HUES64 (cell line): ENCODE results near the gene FA2H.

Source experiments
- H3K27ac ChIP-seq: 2 replicates; pipeline ENCODE4 v1.7.0; 2013; ENCODE audit warnings: low read depth, low read length, inconsistent platforms
- H3K27me3 ChIP-seq: 2 replicates; pipeline ENCODE4 v1.6.1; 2013; ENCODE audit warnings: mild to moderate bottlenecking, low read length; ENCODE audit not compliant: insufficient read depth
- H3K36me3 ChIP-seq: 2 replicates; pipeline ENCODE4 v1.6.1; 2013; ENCODE audit warnings: mild to moderate bottlenecking, low read length; ENCODE audit not compliant: insufficient read depth
- H3K4me1 ChIP-seq: 2 replicates; pipeline ENCODE4 v1.6.1; 2013; ENCODE audit warnings: mild to moderate bottlenecking, low read length, moderate library complexity; ENCODE audit not compliant: insufficient read depth
- H3K4me3 ChIP-seq: 2 replicates; pipeline ENCODE4 v1.5.1; 2013; ENCODE audit warnings: mild to moderate bottlenecking, low read length, moderate library complexity
- H3K9ac ChIP-seq: 2 replicates; pipeline ENCODE4 v1.6.1; 2013; ENCODE audit warnings: mild to moderate bottlenecking, low read depth, low read length
- H3K9me3 ChIP-seq: 2 replicates; pipeline ENCODE4 v1.6.1; 2013; ENCODE audit warnings: low read depth, low read length; ENCODE audit not compliant: insufficient read depth
- WGBS: fragments of 150-250, 120-280 bp; methylation state at CpG from one replicate; pipeline ENCODE4 v1.1.7; 2013; ENCODE audit warnings: missing lambda C conversion rate; 5-methylcytosine and 5-hydroxymethylcytosine counted together

FA2H gene

DNA sequence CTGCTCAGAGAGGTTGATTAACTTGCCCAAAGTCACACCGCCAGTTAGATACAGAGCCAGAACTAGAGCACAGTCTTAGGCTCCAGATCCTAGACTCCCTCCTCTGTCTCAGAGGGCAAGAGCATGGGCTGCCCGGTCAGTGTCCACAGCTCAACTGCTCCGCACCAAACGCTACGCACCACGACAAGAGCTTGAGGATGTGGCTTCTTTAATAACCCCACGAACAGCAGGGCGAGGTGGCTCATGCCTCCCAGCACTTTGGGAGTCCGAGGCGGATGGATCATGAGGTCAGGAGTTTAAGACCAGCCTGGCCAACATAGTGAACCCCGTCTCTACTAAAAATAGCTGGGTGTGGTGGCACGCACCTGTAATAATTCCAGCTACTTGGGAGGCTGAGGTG lies 21.4 kb downstream of the FA2H start:
- Histone ChIP-seq H3K36me3 (no peaks in the 10 kb centered on the region), H3K9me3 (no peaks in the 10 kb centered on the region), H3K4me1 (peaks cover 18% of the 10 kb centered on the region; the same call in 1 of the 2 replicates), H3K27me3 (no peaks in the 10 kb centered on the region), H3K27ac (no peak overlapping the region), H3K4me3 (no peak overlapping the region), H3K9ac (no peak overlapping the region)
- 95% methylated on average over 12 of the region's 12 CpGs for WGBS

DNA sequence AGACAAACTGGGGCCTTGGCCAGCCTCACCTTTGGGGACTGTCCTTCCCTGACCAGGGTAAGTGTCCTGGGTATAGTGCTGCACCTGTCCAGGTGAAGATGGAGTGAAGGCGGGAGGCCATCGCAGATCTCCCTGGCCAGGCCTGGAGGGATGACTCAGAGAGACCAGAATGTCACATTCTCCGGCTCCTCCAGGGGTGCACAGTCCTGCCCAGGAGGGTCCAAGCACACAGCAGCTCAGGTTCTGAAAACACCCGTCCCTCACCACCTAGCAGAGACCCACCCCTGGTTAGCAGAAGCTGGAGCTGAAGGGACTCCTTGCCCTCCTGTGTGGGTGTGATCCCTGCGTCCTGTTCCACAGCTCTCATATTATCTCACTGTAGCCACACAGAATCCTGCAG lies 21.9 kb downstream of the FA2H start:
- H3K27me3 ChIP-seq, result no peaks in the 10 kb centered on the region
- H3K27ac ChIP-seq, result no peak overlapping the region
- no peaks in the 10 kb centered on the region for H3K9me3 ChIP-seq
- H3K4me1 ChIP-seq, result peaks cover 18% of the 10 kb centered on the region; the same call in 1 of the 2 replicates
- no peaks in the 10 kb centered on the region for H3K36me3 ChIP-seq
- 0 out of 2 replicates have a peak overlapping the region, but pooled peaks have one; percentile 13 for H3K9ac ChIP-seq
- no peak overlapping the region for H3K4me3 ChIP-seq
- WGBS, result 88% methylated on average over 5 of the region's 5 CpGs

DNA sequence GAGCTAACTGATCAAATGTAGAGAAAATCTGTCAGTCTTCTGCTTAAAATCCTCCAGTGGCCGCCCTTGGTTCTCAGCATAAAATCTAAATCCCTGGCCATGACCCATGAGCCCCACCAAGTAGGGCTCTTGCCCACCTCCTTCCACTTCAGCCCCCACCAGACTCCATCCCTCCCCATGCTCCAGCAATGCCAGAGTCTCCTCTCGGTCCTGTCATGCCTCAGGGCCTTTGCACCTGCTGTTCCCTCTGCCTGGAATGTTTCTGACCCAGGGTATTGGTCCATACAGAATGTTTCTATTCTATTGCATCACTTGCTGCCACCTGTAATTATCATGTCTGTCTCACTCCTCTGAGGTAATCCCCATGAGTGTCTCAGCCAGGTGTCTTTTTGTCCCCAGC lies 22.4 kb downstream of the FA2H start:
- Histone ChIP-seq H3K27ac (no peak overlapping the region), H3K36me3 (no peaks in the 10 kb centered on the region), H3K9ac (no peak overlapping the region), H3K27me3 (no peaks in the 10 kb centered on the region), H3K4me1 (peaks cover 18% of the 10 kb centered on the region; the same call in 1 of the 2 replicates), H3K4me3 (no peak overlapping the region), H3K9me3 (no peaks in the 10 kb centered on the region)
- 90% methylated on average over 2 of the region's 2 CpGs for WGBS

DNA sequence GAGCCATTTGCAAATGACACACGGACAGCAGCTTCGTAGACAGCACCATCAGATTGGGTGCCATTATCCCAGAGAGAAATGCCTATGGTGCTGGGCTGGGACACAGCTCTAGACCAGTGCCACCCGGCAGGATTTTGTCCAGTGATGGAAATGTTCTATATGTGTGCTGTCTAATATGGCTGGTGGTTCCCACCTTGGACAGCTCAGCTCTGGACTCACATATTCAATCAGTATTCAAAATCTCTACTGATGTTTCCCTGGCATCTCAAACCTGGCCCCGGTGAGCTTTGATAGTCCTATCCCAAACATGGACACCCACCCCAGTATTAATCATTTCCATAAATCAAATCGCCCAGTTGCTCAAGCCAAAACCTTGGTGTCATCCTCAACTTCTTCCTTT lies 23.0 kb downstream of the FA2H start:
- no peak overlapping the region for H3K9ac ChIP-seq
- WGBS, result 92% methylated on average over 5 of the region's 5 CpGs
- H3K27ac ChIP-seq, result no peak overlapping the region
- H3K9me3 ChIP-seq, result no peaks in the 10 kb centered on the region
- no peaks in the 10 kb centered on the region for H3K36me3 ChIP-seq
- H3K4me3 ChIP-seq, result no peak overlapping the region
- no peaks in the 10 kb centered on the region for H3K27me3 ChIP-seq
- H3K4me1 ChIP-seq, result peaks cover 18% of the 10 kb centered on the region; the same call in 1 of the 2 replicates

DNA sequence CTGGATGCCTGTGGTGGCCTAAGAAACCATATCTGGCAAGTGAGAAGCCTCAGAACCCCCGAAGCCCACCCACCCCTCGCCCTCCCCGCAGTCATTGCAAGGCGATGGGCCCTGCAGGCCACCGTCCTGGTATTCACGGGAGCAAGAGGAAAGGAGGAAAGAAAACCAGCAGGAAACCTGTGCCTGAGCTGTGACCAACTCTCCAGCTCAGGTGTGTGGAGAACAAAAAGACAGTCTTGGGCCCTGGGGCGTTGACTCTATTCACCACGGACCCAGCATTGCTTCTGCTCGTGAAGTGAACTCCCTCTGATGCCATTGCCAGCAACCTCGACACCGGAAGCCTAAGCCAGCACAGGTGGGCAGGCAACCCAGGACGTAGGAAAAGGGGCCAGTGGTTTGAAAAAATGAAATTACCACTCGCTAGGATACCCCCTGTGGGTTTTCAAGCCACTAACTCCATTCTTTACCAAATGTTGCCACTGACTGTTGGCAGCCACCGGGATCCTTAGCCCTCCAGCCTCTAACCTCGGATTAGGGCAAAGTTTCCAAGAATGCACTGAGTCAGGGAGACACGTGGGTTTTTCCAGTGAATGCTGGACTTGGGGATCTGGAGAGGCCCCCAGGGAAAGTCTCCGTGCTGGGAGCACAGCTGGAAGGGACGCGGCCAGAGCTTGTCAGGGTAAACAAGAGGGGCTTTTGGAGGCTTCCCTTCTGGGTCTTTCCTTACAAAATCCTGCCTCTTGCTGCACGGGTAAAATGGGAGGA lies 25.1 kb downstream of the FA2H start:
- 37% methylated on average over 20 of the region's 20 CpGs for WGBS
- Histone ChIP-seq H3K4me1 (peaks cover 18% of the 10 kb centered on the region; the same call in 1 of the 2 replicates), H3K27ac (no peak overlapping the region), H3K27me3 (no peaks in the 10 kb centered on the region), H3K9me3 (no peaks in the 10 kb centered on the region), H3K9ac (no peak overlapping the region), H3K4me3 (no peak overlapping the region), H3K36me3 (no peaks in the 10 kb centered on the region)

DNA sequence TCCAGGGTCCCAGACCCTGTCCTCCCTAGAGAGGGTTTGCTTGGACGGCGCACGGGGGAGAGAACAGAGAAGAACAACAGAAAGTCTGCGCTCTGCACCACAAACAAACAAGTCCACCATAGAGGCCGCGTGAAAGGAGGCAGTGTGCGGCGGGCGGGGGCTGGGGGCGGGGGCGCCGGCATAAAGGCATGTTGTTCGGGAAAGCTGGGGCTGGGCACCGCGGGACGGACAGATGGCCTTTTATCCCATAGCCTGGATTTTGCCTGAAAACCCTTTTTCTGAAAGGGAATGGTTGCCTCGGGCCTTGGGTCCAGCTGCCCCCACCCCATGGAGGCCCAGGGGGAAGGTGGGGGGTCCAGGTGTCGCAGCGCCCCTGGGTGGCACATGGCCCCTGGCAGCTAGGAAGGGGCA lies 26.0 kb downstream of the FA2H start:
- 94% methylated on average over 19 of the region's 19 CpGs for WGBS
- H3K4me1 ChIP-seq, result peaks cover 18% of the 10 kb centered on the region; the same call in 1 of the 2 replicates
- H3K27ac ChIP-seq, result no peak overlapping the region
- no peak overlapping the region for H3K4me3 ChIP-seq
- no peaks in the 10 kb centered on the region for H3K27me3 ChIP-seq
- H3K9ac ChIP-seq, result no peak overlapping the region
- H3K36me3 ChIP-seq, result no peaks in the 10 kb centered on the region
- no peaks in the 10 kb centered on the region for H3K9me3 ChIP-seq

DNA sequence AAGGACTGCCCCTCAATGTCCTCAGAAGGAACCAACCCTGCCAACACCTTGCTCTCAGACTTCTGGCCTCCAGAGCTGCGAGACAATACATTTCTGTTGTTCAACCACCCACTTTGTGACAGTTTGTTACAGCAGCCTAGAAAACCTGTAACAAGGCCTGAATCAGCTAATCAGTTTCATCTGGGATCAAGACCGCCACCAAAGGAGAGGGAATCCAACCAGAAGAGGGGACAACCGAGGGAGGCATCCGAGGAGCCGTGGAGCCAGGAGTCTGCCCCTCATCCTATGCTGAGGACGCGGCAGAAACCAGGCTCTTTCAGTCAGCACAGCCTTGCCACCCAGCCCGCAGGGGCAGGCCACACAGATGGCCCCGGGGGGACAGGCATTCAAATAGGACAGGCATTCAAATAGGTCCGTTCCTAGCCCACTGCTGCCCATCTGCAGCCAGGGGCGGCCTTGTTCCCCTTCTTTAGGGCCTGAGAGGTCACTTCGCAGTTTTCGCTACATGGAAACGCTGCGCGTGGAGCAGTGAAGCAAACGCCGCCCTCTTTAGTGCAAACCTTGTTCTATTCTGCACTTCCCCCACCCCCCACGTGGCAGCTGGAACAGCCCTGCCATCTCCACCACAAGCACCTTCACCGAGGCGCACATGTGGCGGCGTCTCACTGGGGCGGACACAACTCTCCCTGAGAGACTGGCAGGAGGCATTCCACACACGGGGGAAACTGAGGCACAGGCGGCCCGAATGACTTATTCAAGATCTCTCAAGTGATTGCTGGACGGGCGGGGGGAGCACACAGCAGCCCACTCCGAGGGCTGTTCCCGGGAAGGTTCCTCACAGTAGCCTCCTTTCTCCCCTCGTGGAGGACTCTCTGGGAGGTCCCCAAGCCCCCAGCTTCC lies 26.7 kb downstream of the FA2H start:
- H3K9me3 ChIP-seq, result no peaks in the 10 kb centered on the region
- no peaks in the 10 kb centered on the region for H3K36me3 ChIP-seq
- H3K27ac ChIP-seq, result no peak overlapping the region
- no peak overlapping the region for H3K9ac ChIP-seq
- WGBS, result 90% methylated on average over 31 of the region's 32 CpGs
- H3K27me3 ChIP-seq, result no peaks in the 10 kb centered on the region
- H3K4me1 ChIP-seq, result peaks cover 18% of the 10 kb centered on the region; the same call in 1 of the 2 replicates
- H3K4me3 ChIP-seq, result no peak overlapping the region

DNA sequence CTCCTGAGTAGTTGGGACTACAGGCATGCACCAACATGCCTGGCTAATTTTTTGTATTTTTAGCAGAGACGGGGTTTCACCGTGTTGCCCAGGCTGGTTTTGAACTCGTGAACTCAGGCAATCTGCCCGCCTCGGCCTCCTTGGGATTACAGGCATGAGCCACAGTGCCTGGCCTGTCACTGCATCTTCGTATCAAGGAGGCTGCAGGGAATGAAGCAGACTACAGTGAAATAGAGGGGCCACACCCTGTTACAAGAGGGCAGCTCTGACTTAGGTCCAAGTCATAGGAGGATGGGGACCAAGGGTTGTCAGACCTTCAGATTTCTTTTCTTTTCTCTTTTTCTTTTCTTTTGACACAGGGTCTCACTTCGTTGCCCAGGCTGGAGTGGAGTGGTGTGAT lies 28.7 kb downstream of the FA2H start:
- Histone ChIP-seq H3K27me3 (no peaks in the 10 kb centered on the region), H3K36me3 (no peaks in the 10 kb centered on the region), H3K27ac (no peak overlapping the region), H3K9ac (no peak overlapping the region), H3K4me1 (peaks cover 18% of the 10 kb centered on the region; the same call in 1 of the 2 replicates), H3K4me3 (no peak overlapping the region), H3K9me3 (no peaks in the 10 kb centered on the region)
- 86% methylated on average over 6 of the region's 7 CpGs for WGBS

DNA sequence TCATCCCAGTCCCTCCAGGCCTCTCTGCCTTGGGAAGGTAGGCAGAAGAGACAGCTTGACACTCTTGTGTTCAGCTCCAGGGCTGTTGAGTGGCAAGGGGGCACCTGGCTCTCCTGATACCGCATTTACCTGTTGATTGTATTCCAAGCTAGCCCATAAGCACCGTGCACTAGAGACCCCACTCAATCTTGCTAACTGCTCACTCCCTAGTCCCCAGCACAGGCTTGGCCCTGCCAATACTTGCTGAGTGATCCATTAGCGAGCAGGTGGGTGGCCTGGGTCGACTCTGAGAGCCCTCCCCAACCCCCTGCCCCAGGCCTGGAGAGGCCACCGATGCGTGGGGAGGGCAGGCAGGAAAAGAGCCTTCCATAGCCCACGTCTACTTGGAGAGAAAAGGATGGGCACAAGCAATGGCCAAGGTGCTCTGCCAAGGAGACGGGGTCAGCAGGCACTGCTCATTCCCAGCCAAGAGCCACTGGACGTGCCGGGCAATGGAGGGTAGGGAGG lies 29.5 kb downstream of the FA2H start:
- Histone ChIP-seq H3K27ac (no peak overlapping the region), H3K9me3 (no peaks in the 10 kb centered on the region), H3K9ac (no peak overlapping the region), H3K36me3 (no peaks in the 10 kb centered on the region), H3K4me1 (peaks cover 13% of the 10 kb centered on the region; the same call in 1 of the 2 replicates), H3K4me3 (no peak overlapping the region), H3K27me3 (no peaks in the 10 kb centered on the region)
- 85% methylated on average over 10 of the region's 10 CpGs for WGBS

DNA sequence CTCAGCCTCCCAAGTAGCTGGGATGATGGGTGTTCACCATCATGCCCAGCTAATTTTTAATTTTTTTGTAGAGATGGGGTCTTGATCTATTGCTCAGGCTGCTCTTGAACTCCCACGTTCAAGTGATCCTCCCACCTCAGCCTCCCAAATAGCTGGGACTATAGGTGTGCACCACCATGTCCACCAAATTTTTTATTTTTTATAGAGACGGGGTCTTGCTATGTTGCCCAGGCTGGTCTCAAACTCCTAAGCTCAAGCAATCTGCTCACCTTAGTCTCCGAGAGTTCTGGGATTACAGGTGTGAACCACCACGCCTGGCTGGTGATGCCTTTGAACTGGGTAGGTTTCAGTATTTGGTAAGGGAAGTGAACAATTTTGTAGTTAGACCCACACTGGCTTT lies 30.1 kb downstream of the FA2H start:
- peaks cover 7% of the 10 kb centered on the region; the same call in 1 of the 2 replicates for H3K4me1 ChIP-seq
- no peaks in the 10 kb centered on the region for H3K27me3 ChIP-seq
- H3K9me3 ChIP-seq, result no peaks in the 10 kb centered on the region
- H3K27ac ChIP-seq, result no peak overlapping the region
- H3K36me3 ChIP-seq, result no peaks in the 10 kb centered on the region
- no peak overlapping the region for H3K9ac ChIP-seq
- 92% methylated on average over 4 of the region's 4 CpGs for WGBS
- no peak overlapping the region for H3K4me3 ChIP-seq
